ENCODE results near the gene MUC5B.

- no peak for TF ChIP-seq CTCF (IDR thresholded peaks at IDR 0.05)
- no peak for TF ChIP-seq POLR2AphosphoS5 (IDR thresholded peaks at IDR 0.05)
- TF ChIP-seq POLR2A (IDR thresholded peaks at IDR 0.05), result no peak
Measured at GRCh38 chr11:1305501-1306056, 82.7 kb downstream of the MUC5B start.

Data from prostate gland (tissue), 2 donors.